PC-3 (cell line): ENCODE measurements around the gene NRAP.

Experiments used
- EZH2phosphoT487 ChIP-seq: fragments of 300-600 bp; sonication (generic); IDR thresholded peaks from 2 replicates; pipeline ENCODE4 v1.6.1; 2018; ENCODE audit warnings: mild to moderate bottlenecking, antibody characterized with exemption, low read length, borderline replicate concordance
- TF ChIP-seq, protein P1 (sequence below): fragments of 300-600 bp; sonication (generic); conservative IDR thresholded peaks from 2 replicates; pipeline ENCODE4 v1.5.1; 2017; ENCODE audit warnings: antibody characterized with exemption, low read depth, mild to moderate bottlenecking, low read length

DNA sequence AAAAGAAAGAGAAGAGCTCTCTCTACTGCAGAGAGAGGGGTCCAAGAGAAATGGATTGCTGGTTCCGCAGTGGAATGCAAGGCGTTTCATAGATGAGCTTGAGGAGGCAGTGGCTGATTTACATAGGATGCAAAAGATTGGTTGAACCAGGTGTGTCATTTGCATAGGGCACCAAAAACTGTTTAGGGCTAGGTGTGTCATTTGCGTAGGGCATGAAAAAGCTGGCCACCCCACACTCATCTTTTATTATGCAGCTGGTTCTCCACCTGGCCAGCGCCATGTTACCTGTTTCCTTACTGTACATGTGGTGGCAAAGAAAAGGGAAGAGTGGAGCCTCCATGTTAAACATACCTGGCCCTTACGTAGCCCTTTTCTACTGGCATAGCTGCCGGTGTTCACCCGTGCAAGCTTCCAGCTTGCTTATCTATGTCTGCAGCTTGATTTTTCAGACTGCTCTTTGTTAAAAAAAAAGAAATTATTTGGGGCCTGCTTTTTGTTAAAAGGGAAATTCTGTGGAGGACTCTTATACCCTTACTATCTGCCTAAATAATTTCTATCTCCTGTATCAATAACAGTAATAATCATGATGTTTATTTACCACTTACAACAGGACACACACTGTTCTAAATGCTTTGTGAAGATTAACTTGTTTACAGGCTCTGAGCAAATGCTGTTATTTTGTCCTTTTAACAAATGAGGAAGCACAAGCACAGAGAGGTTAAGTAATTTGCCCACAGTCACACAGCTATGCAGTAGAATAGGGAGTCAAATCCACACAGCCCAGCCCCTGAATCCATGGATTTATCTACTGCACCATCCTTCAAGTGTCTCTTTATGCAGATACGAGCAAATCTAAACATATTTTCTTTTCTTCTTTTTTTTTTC lies 49.2 kb upstream of the NRAP start:
- TF ChIP-seq, protein P1, sequence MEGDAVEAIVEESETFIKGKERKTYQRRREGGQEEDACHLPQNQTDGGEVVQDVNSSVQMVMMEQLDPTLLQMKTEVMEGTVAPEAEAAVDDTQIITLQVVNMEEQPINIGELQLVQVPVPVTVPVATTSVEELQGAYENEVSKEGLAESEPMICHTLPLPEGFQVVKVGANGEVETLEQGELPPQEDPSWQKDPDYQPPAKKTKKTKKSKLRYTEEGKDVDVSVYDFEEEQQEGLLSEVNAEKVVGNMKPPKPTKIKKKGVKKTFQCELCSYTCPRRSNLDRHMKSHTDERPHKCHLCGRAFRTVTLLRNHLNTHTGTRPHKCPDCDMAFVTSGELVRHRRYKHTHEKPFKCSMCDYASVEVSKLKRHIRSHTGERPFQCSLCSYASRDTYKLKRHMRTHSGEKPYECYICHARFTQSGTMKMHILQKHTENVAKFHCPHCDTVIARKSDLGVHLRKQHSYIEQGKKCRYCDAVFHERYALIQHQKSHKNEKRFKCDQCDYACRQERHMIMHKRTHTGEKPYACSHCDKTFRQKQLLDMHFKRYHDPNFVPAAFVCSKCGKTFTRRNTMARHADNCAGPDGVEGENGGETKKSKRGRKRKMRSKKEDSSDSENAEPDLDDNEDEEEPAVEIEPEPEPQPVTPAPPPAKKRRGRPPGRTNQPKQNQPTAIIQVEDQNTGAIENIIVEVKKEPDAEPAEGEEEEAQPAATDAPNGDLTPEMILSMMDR, result no peak
- TF ChIP-seq EZH2phosphoT487, result no peak
